IPS-18a (cell line): ENCODE results near the gene RWDD1.
A peak's percentile ranks its signal among the peaks of the same experiment; 100 is the strongest.

Experiments
- H3K27ac ChIP-seq: one replicate; pipeline ENCODE4 v1.5.1; 2013; ENCODE audit warnings: low read length
- H3K27me3 ChIP-seq: one replicate; pipeline ENCODE4 v1.6.1; 2013; ENCODE audit warnings: mild to moderate bottlenecking, low read length; ENCODE audit not compliant: control insufficient read depth, insufficient read depth
- H3K36me3 ChIP-seq: one replicate; pipeline ENCODE4 v1.6.1; 2013; ENCODE audit warnings: low read depth, low read length; ENCODE audit not compliant: control insufficient read depth
- H3K4me1 ChIP-seq: one replicate; pipeline ENCODE4 v1.6.1; 2013; ENCODE audit warnings: low read depth, low read length; ENCODE audit not compliant: control insufficient read depth
- H3K4me3 ChIP-seq: one replicate; pipeline ENCODE4 v1.5.1; 2013; ENCODE audit warnings: low read length
- H3K9ac ChIP-seq: one replicate; pipeline ENCODE4 v1.6.1; 2013; ENCODE audit warnings: mild to moderate bottlenecking, low read length, moderate library complexity
- H3K9me3 ChIP-seq: one replicate; pipeline ENCODE4 v1.6.1; 2013; ENCODE audit warnings: low read depth, low read length; ENCODE audit not compliant: control insufficient read depth

RWDD1 gene

DNA sequence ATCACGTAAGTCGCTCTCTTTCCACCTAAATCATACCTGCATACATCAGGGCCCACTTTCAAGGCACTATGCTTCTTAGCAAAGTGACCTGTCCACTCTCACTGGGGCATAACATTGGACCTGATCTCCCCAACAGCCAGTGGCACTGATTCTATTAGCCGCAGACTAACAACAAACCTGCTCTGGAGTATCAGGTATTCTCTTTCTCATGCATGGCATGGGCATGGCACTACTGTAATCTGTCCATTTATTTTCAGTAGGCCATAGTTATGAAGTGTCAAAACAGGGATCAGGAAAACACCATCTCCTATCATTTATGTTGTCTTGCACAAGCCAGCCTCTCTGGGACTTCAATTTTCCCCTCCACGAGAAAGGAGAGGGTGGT is 9.3 kb upstream of the RWDD1 start:
- Histone ChIP-seq H3K27ac (no peak overlapping the region), H3K9me3 (no peaks in the 10 kb centered on the region), H3K4me3 (no peak overlapping the region), H3K36me3 (no peaks in the 10 kb centered on the region), H3K27me3 (no peaks in the 10 kb centered on the region), H3K4me1 (no peaks in the 10 kb centered on the region), H3K9ac (no peak overlapping the region)

DNA sequence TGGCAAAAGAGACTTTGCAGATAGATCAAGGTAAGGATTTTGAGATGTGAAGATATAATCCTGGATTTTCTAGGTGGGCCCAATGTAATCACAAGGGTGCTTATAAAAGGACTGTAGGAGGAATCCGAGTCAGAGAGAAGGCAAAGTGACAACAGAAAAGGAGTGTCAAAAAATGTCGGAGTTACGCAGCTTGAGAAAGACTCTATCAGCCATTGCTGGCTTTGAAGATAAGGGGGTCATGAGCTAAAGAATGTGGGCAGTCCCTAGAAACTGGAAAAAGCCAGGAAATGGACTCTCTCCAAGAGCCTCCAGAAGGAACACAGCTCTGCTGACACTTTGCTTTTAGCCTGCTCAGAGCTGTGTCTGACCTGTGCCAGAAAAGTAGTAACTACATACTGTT is 8.7 kb upstream of the RWDD1 start:
- H3K36me3 ChIP-seq, result no peaks in the 10 kb centered on the region
- H3K4me1 ChIP-seq, result no peaks in the 10 kb centered on the region
- no peak overlapping the region for H3K27ac ChIP-seq
- H3K9me3 ChIP-seq, result no peaks in the 10 kb centered on the region
- no peak overlapping the region for H3K9ac ChIP-seq
- no peak overlapping the region for H3K4me3 ChIP-seq
- H3K27me3 ChIP-seq, result no peaks in the 10 kb centered on the region

- H3K27ac ChIP-seq, result no peak overlapping the region
- H3K4me1 ChIP-seq, result no peaks in the 10 kb centered on the region
- no peaks in the 10 kb centered on the region for H3K36me3 ChIP-seq
- H3K4me3 ChIP-seq, result no peak overlapping the region
- no peak overlapping the region for H3K9ac ChIP-seq
- no peaks in the 10 kb centered on the region for H3K27me3 ChIP-seq
- H3K9me3 ChIP-seq, result no peaks in the 10 kb centered on the region
These were observed 7.5 kb upstream of the RWDD1 start for GRCh38 chr6:116563830-116564229.

GRCh38 chr6:116564311-116564710 is 7.0 kb upstream of the RWDD1 start:
- H3K4me3 ChIP-seq, result no peak overlapping the region

GRCh38 chr6:116564921-116565872 is 6.1 kb upstream of the RWDD1 start:
- Histone ChIP-seq H3K36me3 (no peaks in the 10 kb centered on the region), H3K27ac (no peak overlapping the region), H3K9ac (no peak overlapping the region), H3K4me3 (no peak overlapping the region), H3K9me3 (no peaks in the 10 kb centered on the region), H3K4me1 (peaks cover 4% of the 10 kb centered on the region), H3K27me3 (no peaks in the 10 kb centered on the region)

More at GRCh38 chr6:116564311-116564710, 7.0 kb upstream of the RWDD1 start:
- H3K9ac ChIP-seq, result no peak overlapping the region
- no peaks in the 10 kb centered on the region for H3K27me3 ChIP-seq
- no peak overlapping the region for H3K27ac ChIP-seq
- H3K36me3 ChIP-seq, result no peaks in the 10 kb centered on the region
- no peaks in the 10 kb centered on the region for H3K9me3 ChIP-seq
- H3K4me1 ChIP-seq, result no peaks in the 10 kb centered on the region

DNA sequence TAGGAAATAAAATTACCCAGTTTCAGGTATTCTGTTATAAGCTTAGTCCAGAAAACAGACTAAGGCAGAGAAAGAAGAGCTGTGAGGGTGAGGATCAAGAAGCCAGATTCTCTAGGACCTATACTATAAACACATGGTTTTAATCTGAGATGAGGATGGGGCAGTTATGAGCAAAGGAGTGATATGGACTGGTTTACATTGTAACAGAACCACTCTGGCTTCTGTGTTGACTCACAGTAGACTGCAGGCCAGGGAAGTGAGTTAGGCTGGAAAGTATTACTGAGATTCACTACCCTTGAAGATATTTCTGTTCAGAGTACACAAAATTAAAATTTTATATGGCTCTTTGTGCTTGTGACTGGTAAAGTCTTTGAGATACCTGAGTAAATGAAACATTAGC is 3.2 kb upstream of the RWDD1 start:
- H3K9me3 ChIP-seq, result no peaks in the 10 kb centered on the region
- no peak overlapping the region for H3K9ac ChIP-seq
- H3K27me3 ChIP-seq, result no peaks in the 10 kb centered on the region
- no peaks in the 10 kb centered on the region for H3K36me3 ChIP-seq
- no peak overlapping the region for H3K4me3 ChIP-seq
- peaks cover 10% of the 10 kb centered on the region for H3K4me1 ChIP-seq
- H3K27ac ChIP-seq, result no peak overlapping the region

DNA sequence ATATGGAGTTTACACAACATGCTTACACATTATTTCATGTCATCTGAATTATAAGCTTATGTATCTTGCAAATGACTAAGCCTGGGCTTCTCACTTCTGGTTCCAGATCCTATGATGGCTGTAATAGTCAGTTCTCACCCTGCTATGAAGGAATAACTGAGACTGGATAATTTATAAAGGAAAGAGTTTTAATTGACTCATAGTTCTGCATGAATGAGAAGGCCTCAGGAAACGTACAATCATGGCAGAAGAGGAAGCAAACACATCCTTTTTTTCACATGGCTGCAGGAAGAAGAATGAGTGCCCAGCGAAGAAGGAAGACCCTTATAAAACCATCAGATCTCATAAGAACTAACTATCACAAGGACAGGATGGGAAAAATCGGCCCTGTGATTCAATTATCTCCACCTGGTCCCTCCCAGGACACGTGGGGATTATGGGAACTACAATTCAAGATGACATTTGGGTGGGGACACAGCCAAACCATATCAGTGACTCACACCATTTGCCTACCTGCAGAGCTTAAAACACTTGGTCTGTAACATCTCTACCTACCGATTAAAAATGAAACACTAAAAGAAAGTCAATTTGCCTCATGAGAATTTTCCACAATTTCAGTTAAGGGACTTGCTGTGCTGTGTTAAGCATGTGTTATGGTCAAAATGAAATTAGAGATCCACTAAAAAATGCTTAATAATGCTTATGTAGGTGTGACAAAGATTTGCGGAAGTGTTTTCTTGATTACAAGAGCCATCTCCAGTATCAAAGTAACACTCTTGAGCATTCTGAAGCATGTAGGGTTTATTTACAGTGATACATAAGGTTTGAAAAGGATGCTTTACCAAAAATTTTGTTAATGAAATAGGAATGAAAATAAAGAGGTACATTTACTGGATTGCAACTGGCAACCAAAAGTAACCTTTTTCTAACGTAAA is 2.2 kb upstream of the RWDD1 start:
- no peak overlapping the region for H3K9ac ChIP-seq
- H3K9me3 ChIP-seq, result no peaks in the 10 kb centered on the region
- no peak overlapping the region for H3K4me3 ChIP-seq
- H3K36me3 ChIP-seq, result no peaks in the 10 kb centered on the region
- H3K27ac ChIP-seq, result no peak overlapping the region
- H3K4me1 ChIP-seq, result peaks cover 10% of the 10 kb centered on the region
- no peaks in the 10 kb centered on the region for H3K27me3 ChIP-seq

- Histone ChIP-seq H3K9me3 (no peaks in the 10 kb centered on the region), H3K27me3 (no peaks in the 10 kb centered on the region), H3K4me3 (peak overlapping the region; percentile 91), H3K4me1 (peaks cover 10% of the 10 kb centered on the region), H3K9ac (peak overlapping the region; percentile 84), H3K27ac (peak overlapping the region; percentile 33), H3K36me3 (no peaks in the 10 kb centered on the region)
These were observed 338 bp downstream of the RWDD1 start for GRCh38 chr6:116571683-116572000.

GRCh38 chr6:116572162-116572561 is 858 bp downstream of the RWDD1 start:
- Histone ChIP-seq H3K27me3 (no peaks in the 10 kb centered on the region), H3K36me3 (no peaks in the 10 kb centered on the region), H3K27ac (no peak overlapping the region), H3K4me3 (peak overlapping the region; percentile 91), H3K4me1 (peaks cover 10% of the 10 kb centered on the region), H3K9ac (peak overlapping the region; percentile 84), H3K9me3 (no peaks in the 10 kb centered on the region)

- no peaks in the 10 kb centered on the region for H3K36me3 ChIP-seq
- H3K4me3 ChIP-seq, result no peak overlapping the region
These were observed 3.9 kb downstream of the RWDD1 start for GRCh38 chr6:116575227-116575626.

GRCh38 chr6:116577486-116577885 is 6.2 kb downstream of the RWDD1 start:
- Histone ChIP-seq H3K27ac (no peak overlapping the region), H3K27me3 (no peaks in the 10 kb centered on the region), H3K9me3 (no peaks in the 10 kb centered on the region), H3K9ac (no peak overlapping the region), H3K36me3 (no peaks in the 10 kb centered on the region), H3K4me1 (peaks cover 3% of the 10 kb centered on the region), H3K4me3 (no peak overlapping the region)

More at GRCh38 chr6:116575227-116575626, 3.9 kb downstream of the RWDD1 start:
- no peak overlapping the region for H3K27ac ChIP-seq
- H3K9ac ChIP-seq, result no peak overlapping the region
- peaks cover 6% of the 10 kb centered on the region for H3K4me1 ChIP-seq
- no peaks in the 10 kb centered on the region for H3K9me3 ChIP-seq
- no peaks in the 10 kb centered on the region for H3K27me3 ChIP-seq
